Activated CD4-positive, alpha-beta T cell treated with anti-CD3 and anti-CD28 coated beads, Interleukin-2, amount 50 U/mL, for 48 hours (primary cell): ENCODE results near the gene CNTN1.

Experiments used
- DNase-seq, 2 experiments: peaks; one replicate each; pipeline ENCODE4 v3.0.0-alpha.2; 2020

The CNTN1 gene

DNA sequence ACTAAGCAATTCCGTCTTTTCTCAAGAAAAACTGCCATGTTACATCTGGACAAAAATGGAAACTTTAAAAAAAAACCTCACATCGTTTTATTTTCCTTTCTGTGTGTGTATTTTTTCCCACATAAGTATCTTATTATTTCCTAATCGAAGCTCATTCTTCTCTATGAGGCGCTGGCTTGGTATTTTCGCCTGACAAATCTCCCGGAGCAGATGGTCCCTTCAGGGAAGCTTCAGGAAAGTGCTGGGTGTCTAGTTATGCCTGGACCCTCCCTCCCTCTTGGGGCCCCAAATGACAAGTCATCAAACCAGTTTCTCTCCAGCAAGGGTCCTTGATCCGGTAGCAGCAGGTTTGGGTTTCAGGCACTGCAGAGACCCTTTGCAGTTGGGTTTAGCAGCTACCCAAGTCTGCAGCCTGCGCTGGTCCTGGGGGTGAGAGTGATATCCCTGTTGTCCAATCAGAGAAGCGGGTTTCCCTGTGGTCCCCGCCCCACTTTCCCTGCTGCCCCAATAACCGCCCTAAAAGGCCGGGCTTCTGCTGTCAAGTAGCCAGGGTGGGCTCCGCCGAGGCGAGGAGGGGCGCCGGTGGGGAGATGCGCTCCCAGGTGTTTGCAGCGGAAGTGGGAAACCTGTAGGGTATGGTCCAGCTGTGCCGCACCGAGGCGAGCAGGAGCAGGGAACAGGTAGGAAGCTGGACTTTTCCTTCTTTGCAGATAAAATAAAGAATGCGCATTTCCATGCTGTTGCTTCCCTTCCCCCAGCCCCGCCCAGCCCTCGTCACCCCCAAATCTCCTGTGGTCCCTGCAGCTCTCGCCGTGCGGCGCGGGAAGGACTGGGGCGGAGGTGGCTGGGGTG lies at the start of gene CNTN1:
CNTN1 (plus strand) TSS at position 527 of the 852 bp plus-strand sequence.
- no peak for DNase-seq

- no peak for DNase-seq
Observed at GRCh38 chr12:40643506-40643905, 48.7 kb upstream of the CNTN1 start.

GRCh38 chr12:40643976-40644375 lies 48.3 kb upstream of the CNTN1 start:
- DNase-seq: no peak

DNA sequence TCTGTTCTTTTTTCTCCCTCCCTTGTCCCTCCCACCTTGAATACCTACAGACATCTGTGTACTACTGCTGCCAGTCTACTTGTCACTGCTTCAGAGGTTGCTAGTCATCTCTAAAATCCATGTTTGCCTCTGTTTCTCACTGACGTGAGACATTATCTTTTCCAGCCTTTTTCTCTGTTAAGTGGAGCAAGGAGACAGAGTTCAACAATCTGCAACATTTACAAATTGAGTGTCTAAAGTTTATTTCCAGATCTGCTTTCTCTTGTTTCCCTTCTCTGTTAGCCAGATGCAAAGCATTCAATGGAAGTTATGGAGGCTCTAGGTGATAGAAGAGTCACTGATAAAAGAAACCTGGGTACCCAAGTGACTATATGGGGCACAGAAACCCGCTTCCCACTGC lies 47.5 kb upstream of the CNTN1 start:
- no peak for DNase-seq

- no peak for DNase-seq
Observed at GRCh38 chr12:40645361-40645760, 46.9 kb upstream of the CNTN1 start.

DNA sequence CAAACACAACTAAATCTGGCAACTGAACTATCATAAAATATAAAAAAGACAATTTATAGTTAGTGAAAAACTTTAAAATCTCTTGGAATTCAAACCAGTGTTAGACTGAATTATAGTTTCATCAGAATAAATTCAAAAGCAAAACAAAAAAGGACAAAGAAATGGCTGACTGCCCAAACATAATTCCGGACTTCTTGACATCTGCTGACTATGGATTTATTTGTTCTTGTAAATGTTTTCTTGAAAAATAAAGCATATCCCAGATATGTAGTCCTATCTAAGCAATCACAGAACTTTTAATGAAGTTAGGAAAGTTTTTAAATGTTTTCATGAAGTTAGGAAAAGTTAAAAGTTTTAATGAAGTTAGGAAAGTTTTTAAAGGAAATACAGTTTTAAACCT lies 45.8 kb upstream of the CNTN1 start:
- DNase-seq: no peak

DNA sequence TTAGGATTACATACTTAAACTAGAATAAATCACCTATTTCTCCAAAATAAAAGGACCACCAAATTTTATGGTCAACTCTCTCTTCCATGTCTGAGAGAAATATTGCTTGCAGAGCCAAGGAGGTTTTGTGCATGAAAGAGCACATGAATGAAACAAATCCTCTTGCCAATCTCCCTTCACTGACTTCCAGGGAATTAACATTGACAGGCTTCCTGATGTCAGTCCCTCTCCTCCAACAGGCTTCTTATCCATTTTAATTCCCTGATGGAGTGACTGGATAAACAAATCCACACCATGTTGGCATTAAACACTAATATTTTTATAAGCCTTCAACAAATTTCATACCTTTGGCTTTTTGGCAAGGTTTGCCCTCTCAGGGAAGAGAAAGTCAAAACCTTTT lies 45.3 kb upstream of the CNTN1 start:
- no peak for DNase-seq

- DNase-seq: no peak
Observed at GRCh38 chr12:40647651-40648050, 44.6 kb upstream of the CNTN1 start.

DNA sequence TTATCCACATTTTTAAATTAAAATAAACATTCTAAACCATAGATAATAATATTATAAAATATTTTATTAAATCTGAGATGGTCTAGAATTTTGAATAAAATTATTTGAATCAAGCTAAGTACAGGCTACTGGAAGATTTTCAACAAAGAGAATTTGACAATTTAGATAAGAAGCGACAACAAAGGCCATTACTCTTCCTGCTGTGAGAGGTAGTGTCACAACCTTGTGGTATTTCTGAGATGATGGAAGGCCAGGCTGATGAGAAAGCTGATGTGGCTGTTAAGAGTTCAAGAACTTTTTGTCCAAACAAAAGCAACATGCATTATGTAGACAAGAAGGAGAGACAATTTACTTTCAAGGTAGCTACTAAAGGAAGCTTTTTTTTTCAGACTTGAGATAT lies 43.7 kb upstream of the CNTN1 start:
- DNase-seq: no peak

- DNase-seq: no peak
Observed at GRCh38 chr12:40650038-40650704, 42.1 kb upstream of the CNTN1 start.

DNA sequence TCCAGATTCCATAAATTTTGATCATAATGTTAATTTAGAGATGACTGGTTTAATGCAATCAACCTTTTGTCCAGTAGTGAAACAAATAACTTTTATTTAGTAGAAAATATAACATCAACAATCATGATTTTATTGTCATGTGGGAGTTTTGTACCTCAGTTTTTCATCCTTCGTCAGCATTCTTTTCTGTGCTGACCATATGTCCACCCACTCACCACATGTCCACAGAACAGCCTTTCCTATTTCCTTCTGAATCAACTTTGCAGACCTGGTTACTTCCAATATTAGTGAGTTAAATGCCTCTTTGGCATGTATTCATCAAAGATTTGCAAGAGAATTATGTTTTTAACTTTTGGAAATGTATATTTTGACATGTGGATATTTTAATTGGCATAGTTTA lies 36.8 kb upstream of the CNTN1 start:
- DNase-seq: no peak

- DNase-seq: no peak
Observed at GRCh38 chr12:40662366-40662765, 29.9 kb upstream of the CNTN1 start.

DNA sequence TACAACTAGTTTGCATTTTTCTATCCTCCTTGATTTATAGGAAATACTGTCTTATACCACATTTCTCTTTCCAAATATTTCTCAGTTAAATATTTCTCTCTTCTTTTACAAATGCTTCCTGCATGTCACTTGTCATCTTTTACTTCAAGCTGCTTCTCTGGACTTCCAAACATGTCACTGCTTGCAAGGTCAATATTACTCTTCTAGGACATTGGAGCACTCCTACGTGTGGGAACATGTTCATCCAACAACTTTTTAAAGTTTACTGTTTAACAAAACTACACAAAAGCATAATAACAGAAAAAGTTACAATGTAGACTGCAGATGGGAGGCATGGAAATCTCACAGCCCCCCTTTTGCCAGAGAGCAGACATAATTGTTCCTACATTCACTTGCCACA lies 28.5 kb upstream of the CNTN1 start:
- DNase-seq: no peak

DNA sequence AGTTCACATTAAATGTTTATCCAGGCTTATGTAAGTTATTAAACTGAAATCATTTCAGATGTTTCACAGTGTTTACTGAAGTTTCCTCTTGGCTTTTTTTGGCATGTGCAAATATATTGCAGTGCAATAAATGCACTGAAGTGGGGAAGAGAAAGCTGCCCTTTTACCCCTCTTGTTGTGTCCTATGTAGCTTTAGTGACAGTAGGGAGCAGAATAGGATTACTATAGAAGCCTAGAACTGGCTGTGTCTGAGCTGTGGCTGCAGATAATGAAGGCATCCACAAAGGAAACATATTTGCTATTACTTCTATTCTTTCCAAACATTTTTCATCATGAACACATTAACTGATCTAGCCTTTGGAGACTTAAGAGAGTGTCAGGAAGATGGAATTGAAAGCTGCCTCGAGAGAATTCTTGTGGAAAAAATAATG lies 24.1 kb upstream of the CNTN1 start:
- no peak for DNase-seq

- DNase-seq: no peak
Observed at GRCh38 chr12:40672741-40673271, 19.4 kb upstream of the CNTN1 start.

- no peak for DNase-seq
Observed at GRCh38 chr12:40681148-40681547, 11.1 kb upstream of the CNTN1 start.

- DNase-seq: no peak
Observed at GRCh38 chr12:40684986-40685385, 7.3 kb upstream of the CNTN1 start.

DNA sequence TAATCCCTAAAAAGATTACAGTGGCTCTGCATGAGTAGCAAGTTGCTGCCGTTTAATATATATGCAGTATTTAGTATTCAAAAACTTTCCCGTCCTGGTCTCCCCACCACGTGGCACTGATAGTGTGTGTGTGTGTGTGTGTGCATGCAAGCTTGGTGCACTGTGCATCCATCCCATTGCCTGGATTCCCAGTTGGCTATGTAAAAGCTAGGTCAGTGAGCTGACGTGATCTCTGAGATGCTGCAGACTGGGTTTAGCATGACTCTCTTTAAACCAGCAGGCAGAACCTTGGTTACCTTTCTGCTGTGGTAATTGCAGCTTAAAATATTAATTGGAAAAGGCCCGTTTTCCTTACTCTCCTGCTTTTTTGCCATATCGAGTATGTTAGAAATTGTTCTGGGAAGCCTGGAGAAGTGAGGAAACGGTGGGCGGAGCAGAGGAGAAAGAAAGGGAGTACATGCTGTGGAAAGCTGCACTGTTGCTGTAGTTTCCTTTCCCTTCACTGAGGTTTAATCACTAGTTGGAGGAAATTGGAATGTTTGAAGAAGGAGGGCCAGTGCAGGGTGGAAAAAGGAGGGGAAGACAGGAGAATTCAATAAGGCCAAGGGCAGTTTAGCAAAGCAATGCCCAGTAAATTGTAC lies 4.0 kb upstream of the CNTN1 start:
- DNase-seq: no peak

GRCh38 chr12:40689576-40689975 lies 2.7 kb upstream of the CNTN1 start:
- no peak for DNase-seq

GRCh38 chr12:40692765-40693206 lies 547 bp downstream of the CNTN1 start:
- DNase-seq: no peak

GRCh38 chr12:40693207-40693821 lies 1.1 kb downstream of the CNTN1 start:
- DNase-seq: no peak

- no peak for DNase-seq
Observed at GRCh38 chr12:40697566-40698259, 5.5 kb downstream of the CNTN1 start.

DNA sequence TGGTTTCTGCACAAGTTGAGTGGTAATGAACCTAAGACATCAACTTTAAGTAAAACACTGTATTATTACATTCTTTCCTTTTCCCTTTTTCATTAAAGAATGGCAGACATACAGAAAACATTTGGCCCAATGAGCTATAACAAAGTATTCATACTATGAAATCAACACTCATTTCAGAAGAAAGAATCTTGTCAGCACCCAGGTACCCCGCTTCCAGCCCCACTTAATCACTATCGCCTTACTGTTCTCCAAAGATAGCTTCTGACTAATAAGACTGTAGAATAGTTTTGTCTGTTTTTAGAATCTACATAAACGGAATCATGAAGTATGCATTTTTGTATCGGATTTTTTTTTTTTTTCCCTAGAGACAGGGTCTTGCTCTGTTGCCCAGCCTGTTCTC lies 9.5 kb downstream of the CNTN1 start:
- no peak for DNase-seq
